Activated CD8-positive, alpha-beta T cell treated with anti-CD3 and anti-CD28 coated beads, Interleukin-2, amount 10 ng/mL, durations not matched to agents 7 days and 5 days (primary cell): Measurements from ENCODE around the gene CTDNEP1. TPM values are rescaled to one million over a fixed set of nuclear protein-coding genes. Genes with fewer than 3 reads are reported as not detected.

Source experiments
- ATAC-seq: fragments of 150-1000 bp; cut with Tn5 transposase; one replicate; pipeline ENCODE4 v1.10.0; 2021; ENCODE audit warnings: moderate library complexity
- CTCF ChIA-PET: fragments of 350-600 bp; sonication (Branson Sonifier 250); formaldehyde crosslinking; loops from one replicate; lab custom pipeline; 2021; ENCODE audit warnings: antibody characterized with exemption; lab: Charles Lee
- POLR2A ChIA-PET: fragments of 350-600 bp; sonication (Branson Sonifier 250); formaldehyde crosslinking; loops from one replicate; lab custom pipeline; 2021; ENCODE audit warnings: antibody characterized with exemption; lab: Charles Lee
- DNase-seq: peaks from one replicate; pipeline ENCODE4 v3.0.0-alpha.2; 2020
- H3K27ac Mint-ChIP-seq: one replicate; pipeline ENCODE4 v1.8.0; 2021; ENCODE audit warnings: mild to moderate bottlenecking, mixed read lengths
- H3K27me3 Mint-ChIP-seq: one replicate; pipeline ENCODE4 v1.8.0; 2021; ENCODE audit warnings: low read depth, mixed read lengths
- H3K36me3 Mint-ChIP-seq: one replicate; pipeline ENCODE4 v1.8.0; 2021; ENCODE audit warnings: low read depth, mixed read lengths
- H3K4me1 Mint-ChIP-seq: one replicate; pipeline ENCODE4 v1.8.0; 2021; ENCODE audit warnings: low read depth, mixed read lengths
- H3K4me3 Mint-ChIP-seq: one replicate; pipeline ENCODE4 v1.8.0; 2021; ENCODE audit warnings: mild to moderate bottlenecking, mixed read lengths
- H3K9me3 Mint-ChIP-seq: one replicate; pipeline ENCODE4 v1.8.0; 2022; ENCODE audit warnings: mixed read lengths; ENCODE audit not compliant: insufficient read depth
- total RNA-seq, 2 experiments: library from RNA; stranded (reverse); gene quantifications; one replicate each; pipeline ENCODE4 v1.2.3, GENCODE V29; 2021

CTDNEP1 gene
- total RNA-seq, 2 experiments from 2014 or later = 171 to 186 TPM

DNA sequence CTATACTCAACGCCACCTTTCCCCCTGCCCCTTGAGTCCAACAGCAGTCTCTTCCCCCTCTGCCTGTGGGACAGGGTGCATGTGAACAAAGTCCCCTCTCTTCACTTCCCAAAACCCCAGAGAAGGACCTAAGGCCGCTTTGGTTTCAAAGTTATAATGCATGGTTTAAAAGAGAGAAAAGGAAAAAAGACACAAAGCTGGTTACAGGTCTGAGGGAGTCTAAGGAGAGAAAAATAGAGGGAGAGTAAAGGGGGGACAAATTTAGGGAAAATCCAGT is 8.1 kb downstream of the CTDNEP1 start:
- Mint-ChIP-seq H3K9me3 (no peaks in the 10 kb centered on the region), H3K27me3 (no peaks in the 10 kb centered on the region), H3K4me1 (peaks cover 41% of the 10 kb centered on the region), H3K36me3 (peaks cover 55% of the 10 kb centered on the region), H3K4me3 (peak overlapping the region; percentile 98), H3K27ac (peak overlapping the region; percentile 81)
- CTCF ChIA-PET = interaction anchor here (1.1 to 1.6 kb wide), 4 partner anchors 8 to 317 kb away, joined by 3 to 8 read pairs (median 4); partner anchors contain the start of genes ACADVL, CTDNEP1 and DLG4
- DNase-seq (no peak), ATAC-seq (no peak)
- POLR2A ChIA-PET = interaction anchor here (0.6 to 2.5 kb wide), 8 partner anchors 8 to 1769 kb away, joined by 3 to 15 read pairs (median 4); partner anchors contain the start of genes ACADVL, CTDNEP1, DLG4 and ELP5

DNA sequence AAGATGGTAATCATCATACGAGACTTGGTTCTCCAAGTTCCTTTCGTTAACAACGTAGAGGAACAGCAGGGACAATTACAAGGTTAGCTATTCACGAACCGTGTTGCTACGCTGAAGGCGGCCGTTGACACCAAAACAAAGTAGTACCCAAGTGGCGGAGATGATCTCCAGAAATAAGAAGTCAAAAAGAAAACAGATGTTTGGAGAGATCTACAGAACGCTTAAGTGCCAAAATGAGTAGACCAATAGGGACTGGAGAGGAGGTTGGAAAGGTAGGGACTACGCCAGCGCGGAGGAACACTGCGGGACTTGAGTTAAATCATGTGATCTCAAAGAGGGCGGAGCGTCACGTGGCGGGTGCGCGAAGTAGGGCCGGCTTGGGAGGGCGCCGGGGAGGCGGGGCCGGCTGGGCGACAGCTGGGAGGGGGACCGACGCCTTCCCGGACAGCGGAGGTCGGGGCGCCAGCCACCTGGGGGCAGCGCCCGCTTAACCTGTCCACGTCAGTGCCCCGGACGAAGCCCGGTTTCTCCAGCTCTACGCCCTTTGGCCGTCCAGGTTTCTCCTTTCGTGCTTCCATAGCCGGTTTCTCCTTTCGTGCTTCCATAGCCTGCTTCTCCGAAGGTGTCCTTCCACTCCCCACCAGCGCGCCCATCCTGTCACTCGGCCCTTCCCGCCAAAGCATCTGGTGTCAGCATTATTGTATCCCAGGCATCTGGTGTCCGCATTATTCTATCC is 8.6 kb downstream of the CTDNEP1 start:
- Mint-ChIP-seq H3K27ac (peak overlapping the region; percentile 93), H3K4me1 (peaks cover 41% of the 10 kb centered on the region), H3K4me3 (peak overlapping the region; percentile 98), H3K36me3 (peaks cover 55% of the 10 kb centered on the region), H3K9me3 (no peaks in the 10 kb centered on the region), H3K27me3 (no peaks in the 10 kb centered on the region)
- POLR2A ChIA-PET = interaction anchor here (0.6 to 2.5 kb wide), 12 partner anchors 8 to 1769 kb away, joined by 3 to 15 read pairs (median 3); partner anchors contain the start of genes ACADVL, CTDNEP1, DLG4 and DVL2
- DNase-seq (peak; percentile 95), ATAC-seq (peak; percentile 40)
- CTCF ChIA-PET = interaction anchor here (0.7 to 1.6 kb wide), 9 partner anchors 8 to 318 kb away, joined by 3 to 8 read pairs (median 3); partner anchors contain the start of genes ACADVL, CTDNEP1 and DLG4

DNA sequence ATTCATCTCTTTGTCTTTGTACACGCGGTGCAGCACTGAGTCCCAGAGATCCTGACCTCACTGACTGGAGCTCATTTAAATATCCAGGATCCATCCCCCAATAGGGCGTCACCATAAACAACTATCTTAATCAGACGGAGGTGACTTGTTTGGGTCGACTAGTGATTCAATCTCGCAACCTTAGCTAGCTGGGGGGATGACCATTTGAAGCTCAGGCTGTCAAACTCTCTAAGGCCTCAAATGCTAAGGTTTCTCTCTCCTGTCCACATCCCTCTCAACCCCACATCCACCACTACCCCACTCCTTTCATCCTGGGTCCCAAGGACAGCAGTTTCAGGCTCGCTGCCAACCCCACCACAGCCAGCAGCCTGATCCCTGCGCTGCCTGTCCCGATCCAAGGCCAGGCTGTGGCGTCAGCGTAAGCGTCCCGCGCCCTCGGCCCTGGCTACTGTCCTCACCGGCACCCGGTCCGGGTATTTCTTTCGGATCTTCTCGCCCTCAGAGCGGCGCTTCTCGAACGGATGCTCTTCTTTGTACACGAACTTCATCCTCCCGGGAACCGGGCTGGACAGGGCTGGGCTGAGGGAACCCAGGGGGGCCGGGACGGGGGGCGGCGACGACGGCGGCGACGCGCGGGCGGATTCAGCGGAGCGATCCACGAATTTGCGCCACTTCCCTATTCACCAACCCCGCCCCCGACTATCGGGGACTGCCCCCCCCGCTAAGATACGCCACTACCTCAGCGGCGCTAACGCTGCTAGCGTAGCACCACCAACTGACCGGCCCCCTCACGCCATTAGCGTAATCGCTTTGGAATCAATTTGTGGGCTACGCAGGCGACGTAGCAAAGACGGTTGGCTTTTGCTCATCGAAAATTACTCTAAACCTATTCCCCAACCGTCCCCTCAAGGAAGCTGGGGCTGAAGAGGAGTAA is 9.5 kb downstream of the CTDNEP1 start, which contains the start of gene GABARAP:
GABARAP (minus strand) TSS at position 667 of the 934 bp plus-strand sequence; CDS start at position 548, 119 bp downstream.
- Mint-ChIP-seq H3K27ac (peak within 1 kb of the TSS; percentile 93), H3K36me3 (peaks cover 58% of the 10 kb centered on the region), H3K4me1 (peaks cover 45% of the 10 kb centered on the region), H3K27me3 (no peaks in the 10 kb centered on the region), H3K9me3 (no peaks in the 10 kb centered on the region), H3K4me3 (peak within 1 kb of the TSS; percentile 98)
- ChIA-PET CTCF (interaction anchor here (0.7 to 1.8 kb wide), 14 partner anchors 9 to 196 kb away, joined by 3 to 13 read pairs (median 4); partner anchors contain the start of genes ACADVL, CTDNEP1 and DLG4), POLR2A (interaction anchor here (0.6 to 2.5 kb wide), 10 partner anchors 8 to 342 kb away, joined by 3 to 15 read pairs (median 4); partner anchors contain the start of genes ACADVL, CTDNEP1, DLG4 and DVL2)
- peak; percentile 95 for DNase-seq
- ATAC-seq = peak; percentile 38

GRCh38 chr17:7241090-7241733 is 10.3 kb downstream of the CTDNEP1 start:
- peak overlapping the region; percentile 93 for H3K27ac Mint-ChIP-seq

DNA sequence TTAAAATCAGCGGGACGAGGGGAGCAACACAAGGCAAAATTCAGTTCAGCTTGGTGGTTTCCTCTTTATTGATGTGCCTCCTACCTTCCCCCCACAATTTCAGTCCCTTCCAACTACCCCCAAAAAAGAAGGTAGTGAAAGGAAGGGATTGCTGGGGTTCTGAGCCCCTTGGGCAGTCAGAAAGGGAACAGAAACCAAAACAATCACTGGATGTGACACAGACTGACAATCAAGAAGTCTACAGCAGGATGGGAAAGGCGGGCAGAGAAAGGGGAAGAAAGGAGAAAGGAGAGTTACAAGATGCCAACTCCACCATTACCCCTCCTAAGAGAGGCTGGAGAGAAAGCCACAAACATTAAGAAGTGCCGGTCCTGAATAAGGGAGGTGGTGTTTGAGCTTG is 11.2 kb downstream of the CTDNEP1 start:
- CTCF ChIA-PET = interaction anchor here (0.5 to 3.3 kb wide), 4 partner anchors 19 to 105 kb away, joined by 3 to 24 read pairs (median 6); no protein-coding TSS in a partner anchor
- POLR2A ChIA-PET = interaction anchor here (1.3 to 4.7 kb wide), 2 partner anchors 10 to 18 kb away, joined by 3 to 35 read pairs; partner anchors contain the start of genes ACADVL and DLG4
- Mint-ChIP-seq H3K4me1 (peaks cover 55% of the 10 kb centered on the region), H3K36me3 (peaks cover 60% of the 10 kb centered on the region), H3K9me3 (no peaks in the 10 kb centered on the region), H3K27me3 (no peaks in the 10 kb centered on the region), H3K4me3 (peak overlapping the region; percentile 98), H3K27ac (peak overlapping the region; percentile 91)
- DNase-seq (no peak), ATAC-seq (no peak)

More at GRCh38 chr17:7241090-7241733, 10.3 kb downstream of the CTDNEP1 start:
- ATAC-seq (no peak), DNase-seq (no peak)
- H3K4me1 Mint-ChIP-seq = peaks cover 47% of the 10 kb centered on the region
- ChIA-PET CTCF (interaction anchor here (0.5 to 1.8 kb wide), 8 partner anchors 9 to 196 kb away, joined by 3 to 13 read pairs (median 4); partner anchors contain the start of genes ACADVL and DLG4), POLR2A (interaction anchor here (1.3 to 2.5 kb wide), 3 partner anchors 9 to 21 kb away, joined by 3 to 15 read pairs (median 8); partner anchors contain the start of genes ACADVL, CTDNEP1, DLG4 and ELP5)
- H3K9me3 Mint-ChIP-seq = no peaks in the 10 kb centered on the region
- H3K36me3 Mint-ChIP-seq = peaks cover 57% of the 10 kb centered on the region
- no peaks in the 10 kb centered on the region for H3K27me3 Mint-ChIP-seq
- H3K4me3 Mint-ChIP-seq = peak overlapping the region; percentile 98

DNA sequence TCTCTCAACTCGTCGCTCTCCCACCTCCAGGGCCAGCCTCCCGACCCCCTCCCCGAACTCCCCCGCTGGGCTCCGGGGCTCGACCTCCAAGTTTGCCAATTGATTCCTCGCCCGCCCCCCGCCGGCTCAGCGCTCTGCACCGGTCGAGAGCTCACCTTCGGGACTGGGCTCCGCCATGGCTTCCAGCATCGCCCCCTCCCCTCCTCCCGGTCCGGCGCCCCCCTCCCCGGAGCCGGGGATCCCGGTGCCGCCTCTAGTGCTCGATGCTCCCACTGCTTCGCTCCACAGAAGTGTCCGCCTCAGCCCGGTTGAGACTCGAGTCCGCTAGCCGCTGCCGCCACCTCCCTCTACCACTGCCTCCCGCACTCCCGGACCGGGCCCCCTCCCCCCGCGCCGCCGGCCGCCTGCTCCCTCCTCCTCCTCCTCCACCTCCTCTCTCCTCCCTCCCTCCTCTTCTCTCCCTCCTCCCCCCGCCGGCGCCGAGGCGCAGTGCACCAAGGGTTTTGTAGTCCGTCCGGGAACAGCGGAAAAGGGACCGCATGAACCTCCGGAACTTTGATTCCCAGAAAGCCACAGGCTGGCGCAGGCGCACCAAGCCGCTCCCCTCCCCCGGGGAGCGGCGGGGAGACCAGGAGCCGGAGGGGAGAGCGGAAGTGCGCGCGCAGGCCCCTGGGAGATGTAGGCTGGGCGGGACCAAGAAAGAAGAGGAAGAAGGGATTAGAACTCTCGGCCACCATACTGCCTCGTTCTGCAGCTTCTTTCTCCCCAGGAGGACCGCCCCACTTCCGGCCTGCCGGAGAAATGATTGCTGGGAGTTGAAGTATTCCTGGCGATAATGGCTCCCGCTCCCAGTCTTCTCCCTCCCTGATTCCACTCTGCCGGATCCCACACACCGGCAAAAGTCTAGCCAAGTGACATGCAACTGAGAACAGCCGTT is 12.2 kb downstream of the CTDNEP1 start, which contains the start of gene PHF23:
PHF23 (minus strand) TSS at position 367 of the 937 bp plus-strand sequence; CDS start at position 189, 178 bp downstream.
- H3K27me3 Mint-ChIP-seq = no peaks in the 10 kb centered on the region
- peaks cover 61% of the 10 kb centered on the region for H3K36me3 Mint-ChIP-seq
- peaks cover 66% of the 10 kb centered on the region for H3K4me1 Mint-ChIP-seq
- H3K9me3 Mint-ChIP-seq = no peaks in the 10 kb centered on the region
- DNase-seq (peak; percentile 98), ATAC-seq (peak; percentile 67)
- H3K4me3 Mint-ChIP-seq = peak within 1 kb of the TSS; percentile 98
- POLR2A ChIA-PET = interaction anchor here (0.6 to 4.7 kb wide), 8 partner anchors 11 to 197 kb away, joined by 3 to 35 read pairs (median 3); partner anchors contain the start of genes ACADVL and DLG4
- peak within 1 kb of the TSS; percentile 91 for H3K27ac Mint-ChIP-seq
- CTCF ChIA-PET = interaction anchor here (1.0 to 3.3 kb wide), 5 partner anchors 11 to 322 kb away, joined by 3 to 24 read pairs (median 3); no protein-coding TSS in a partner anchor

DNA sequence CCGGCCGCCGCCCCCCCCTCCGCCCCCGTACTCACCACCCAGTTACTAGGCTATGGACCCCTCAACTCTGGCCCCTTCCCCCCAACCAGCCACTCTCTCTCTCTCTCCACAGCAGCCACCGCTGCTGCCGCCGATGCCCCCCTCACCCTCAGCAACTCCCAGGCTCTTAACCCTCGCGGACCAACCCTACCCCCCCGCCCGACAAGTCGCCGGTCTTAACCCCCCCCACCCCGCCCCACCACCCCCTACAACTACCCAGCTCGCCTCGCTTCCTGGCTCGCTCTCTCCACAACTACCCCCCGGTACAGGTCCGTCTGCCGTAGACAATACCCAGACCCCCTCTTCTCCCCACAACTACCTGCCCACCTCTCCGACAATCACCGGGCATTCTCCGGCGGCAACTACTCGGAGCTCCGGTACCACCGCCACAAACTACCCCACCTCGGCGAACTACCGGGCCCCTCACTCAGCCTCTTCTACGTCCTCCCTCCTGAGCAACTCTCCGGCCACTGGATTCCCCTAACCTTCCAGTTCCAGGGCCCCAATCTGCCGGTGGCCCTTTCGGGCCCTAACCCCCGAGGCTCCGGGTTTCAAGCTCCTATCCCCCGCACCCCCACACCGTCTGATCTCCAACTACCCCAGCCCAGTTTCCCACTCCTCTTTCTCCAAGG is 13.0 kb downstream of the CTDNEP1 start:
- H3K36me3 Mint-ChIP-seq = peaks cover 60% of the 10 kb centered on the region

DNA sequence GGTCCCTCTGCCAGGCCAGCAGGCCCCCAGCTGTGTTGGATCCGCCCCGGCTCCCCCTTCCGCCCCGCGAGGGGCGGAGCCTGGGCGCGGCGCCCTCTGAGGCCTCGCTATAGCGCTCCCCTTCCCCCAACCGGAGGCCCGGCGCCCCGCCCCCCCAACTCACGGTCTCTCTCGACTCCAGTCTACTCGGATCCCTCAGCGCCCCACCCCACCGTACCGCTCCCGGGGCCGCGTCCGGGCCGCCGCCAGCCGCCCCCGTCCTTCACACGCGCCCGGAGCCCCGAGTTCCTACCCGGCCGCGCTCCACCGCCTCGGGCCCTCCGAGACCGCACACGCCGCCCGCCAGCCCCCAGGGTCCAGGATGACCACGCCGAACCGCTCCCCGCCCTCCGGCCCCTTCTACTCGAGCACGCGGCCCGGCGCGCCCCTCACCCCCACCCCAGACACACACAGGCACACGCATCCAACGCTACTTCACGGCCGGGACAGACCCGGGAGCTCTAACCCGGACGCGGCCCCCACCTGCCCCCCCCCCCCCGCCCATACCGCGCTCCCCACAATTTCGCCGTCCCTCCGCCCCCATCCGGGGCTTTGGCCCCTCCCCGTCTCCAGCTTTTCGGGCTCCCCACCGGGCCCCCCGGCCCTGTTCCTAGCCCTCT is 13.6 kb downstream of the CTDNEP1 start:
- Mint-ChIP-seq H3K27me3 (no peaks in the 10 kb centered on the region), H3K4me3 (peak overlapping the region; percentile 98), H3K4me1 (peaks cover 67% of the 10 kb centered on the region), H3K27ac (peak overlapping the region; percentile 91), H3K36me3 (peaks cover 58% of the 10 kb centered on the region), H3K9me3 (no peaks in the 10 kb centered on the region)
- CTCF ChIA-PET = interaction anchor here (0.8 to 3.3 kb wide), 7 partner anchors 16 to 323 kb away, joined by 3 to 24 read pairs (median 3); no protein-coding TSS in a partner anchor
- POLR2A ChIA-PET = interaction anchor here (0.6 to 4.7 kb wide), 8 partner anchors 16 to 450 kb away, joined by 3 to 35 read pairs (median 3); partner anchors contain the start of genes ACADVL, DLG4, MPDU1 and TP53
- DNase-seq = peak; percentile 90
- peak; percentile 28 for ATAC-seq

More for the DNA sequence above, 13.0 kb downstream of the CTDNEP1 start:
- DNase-seq (peak; percentile 56), ATAC-seq (no peak)
- no peaks in the 10 kb centered on the region for H3K27me3 Mint-ChIP-seq
- H3K27ac Mint-ChIP-seq = peak overlapping the region; percentile 91
- peak overlapping the region; percentile 98 for H3K4me3 Mint-ChIP-seq
- CTCF ChIA-PET = interaction anchor here (1.0 to 3.3 kb wide), 5 partner anchors 15 to 322 kb away, joined by 3 to 24 read pairs (median 4); no protein-coding TSS in a partner anchor
- POLR2A ChIA-PET = interaction anchor here (0.6 to 4.7 kb wide), 11 partner anchors 16 to 449 kb away, joined by 3 to 35 read pairs (median 3); partner anchors contain the start of genes ACADVL, DLG4, MPDU1 and TP53
- H3K4me1 Mint-ChIP-seq = peaks cover 68% of the 10 kb centered on the region
- no peaks in the 10 kb centered on the region for H3K9me3 Mint-ChIP-seq
